GM21723 (cell line): ENCODE results near the gene KIF6.

ENCODE experiments used
- ATAC-seq: cut with Tn5 transposase; IDR thresholded peaks from one replicate; pipeline ENCODE4 v1.9.1; 2021; ENCODE audit warnings: mild to moderate bottlenecking, moderate library complexity; ENCODE audit not compliant: unreplicated experiment

The KIF6 gene

GRCh38 chr6:39602601-39603519, 122.3 kb downstream of the KIF6 start:
- no peak for ATAC-seq

GRCh38 chr6:39599973-39600372, 125.2 kb downstream of the KIF6 start:
- no peak for ATAC-seq

GRCh38 chr6:39599341-39599740, 125.9 kb downstream of the KIF6 start:
- no peak for ATAC-seq

GRCh38 chr6:39594285-39594684, 130.9 kb downstream of the KIF6 start:
- ATAC-seq = no peak

GRCh38 chr6:39593646-39594045, 131.6 kb downstream of the KIF6 start:
- ATAC-seq = no peak

GRCh38 chr6:39590871-39591393, 134.3 kb downstream of the KIF6 start:
- ATAC-seq = no peak

- no peak for ATAC-seq
Observed at GRCh38 chr6:39587080-39587479, 138.1 kb downstream of the KIF6 start.

- ATAC-seq = no peak
Observed at GRCh38 chr6:39585641-39586040, 139.6 kb downstream of the KIF6 start.

GRCh38 chr6:39577446-39578165, 147.6 kb downstream of the KIF6 start:
- no peak for ATAC-seq

GRCh38 chr6:39576556-39577303, 148.5 kb downstream of the KIF6 start:
- ATAC-seq = no peak

GRCh38 chr6:39574991-39575390, 150.2 kb downstream of the KIF6 start:
- ATAC-seq = no peak

GRCh38 chr6:39573541-39573940, 151.7 kb downstream of the KIF6 start:
- ATAC-seq = no peak

GRCh38 chr6:39572661-39573340, 152.4 kb downstream of the KIF6 start:
- no peak for ATAC-seq

GRCh38 chr6:39568896-39569295, 156.3 kb downstream of the KIF6 start:
- ATAC-seq = no peak

- no peak for ATAC-seq
Observed at GRCh38 chr6:39567091-39567490, 158.1 kb downstream of the KIF6 start.

- no peak for ATAC-seq
Observed at GRCh38 chr6:39566456-39566855, 158.8 kb downstream of the KIF6 start.

- ATAC-seq = no peak
Observed at GRCh38 chr6:39565956-39566355, 159.3 kb downstream of the KIF6 start.

- ATAC-seq = no peak
Observed at GRCh38 chr6:39563566-39564311, 161.5 kb downstream of the KIF6 start.

- no peak for ATAC-seq
Observed at GRCh38 chr6:39561536-39562266, 163.5 kb downstream of the KIF6 start.
